HG02759 (cell line): ENCODE data around the gene DACH1.

ENCODE experiments used
- ATAC-seq: cut with Tn5 transposase; IDR thresholded peaks from one replicate; pipeline ENCODE4 v1.9.1; 2021; ENCODE audit warnings: mild to moderate bottlenecking, moderate library complexity; ENCODE audit not compliant: unreplicated experiment

Gene DACH1

DNA sequence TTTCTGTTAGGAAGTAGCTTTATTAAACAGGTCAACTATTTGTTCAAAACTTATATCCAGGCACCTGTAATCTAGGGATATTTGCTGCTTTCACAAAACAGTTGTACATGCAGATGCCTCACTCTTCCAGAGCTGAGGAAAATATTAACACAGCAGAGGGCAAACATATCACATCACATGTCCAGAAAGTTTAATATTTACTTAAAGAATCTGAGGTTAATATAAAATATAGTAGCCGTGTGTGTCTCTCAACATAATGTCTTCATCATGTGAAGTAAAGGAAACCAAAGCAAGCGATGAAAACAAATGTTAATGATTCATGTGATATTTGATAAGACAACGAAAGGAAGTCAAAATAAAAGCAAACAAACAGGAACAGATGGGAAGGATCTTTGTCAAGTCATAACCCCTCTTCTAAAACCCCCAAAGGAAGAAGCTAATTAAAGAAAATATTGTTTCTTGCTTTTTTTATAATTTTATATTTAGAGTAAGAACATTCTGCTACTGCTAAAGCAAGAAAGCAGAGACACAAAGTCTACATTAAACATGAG is 418.8 kb downstream of the DACH1 start:
- ATAC-seq, result no peak

DNA sequence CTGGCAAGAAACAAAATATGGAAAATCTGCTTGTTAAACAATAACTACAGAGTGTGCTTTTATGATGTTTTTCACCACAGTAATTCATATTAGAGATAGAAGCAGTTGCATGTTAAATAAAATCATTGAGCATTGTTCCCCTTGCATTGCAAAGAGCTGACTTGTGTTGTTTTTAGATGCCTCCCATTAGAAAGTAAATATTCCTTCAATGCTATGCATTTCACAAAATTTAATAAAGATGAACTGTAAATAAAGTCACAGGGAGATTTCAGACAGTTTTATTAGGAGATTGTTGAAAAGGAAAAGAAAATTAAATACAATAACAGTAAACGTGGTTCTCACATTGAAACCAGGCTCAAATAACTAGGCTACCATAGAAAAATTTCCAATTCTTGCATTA is 429.3 kb downstream of the DACH1 start:
- no peak for ATAC-seq

DNA sequence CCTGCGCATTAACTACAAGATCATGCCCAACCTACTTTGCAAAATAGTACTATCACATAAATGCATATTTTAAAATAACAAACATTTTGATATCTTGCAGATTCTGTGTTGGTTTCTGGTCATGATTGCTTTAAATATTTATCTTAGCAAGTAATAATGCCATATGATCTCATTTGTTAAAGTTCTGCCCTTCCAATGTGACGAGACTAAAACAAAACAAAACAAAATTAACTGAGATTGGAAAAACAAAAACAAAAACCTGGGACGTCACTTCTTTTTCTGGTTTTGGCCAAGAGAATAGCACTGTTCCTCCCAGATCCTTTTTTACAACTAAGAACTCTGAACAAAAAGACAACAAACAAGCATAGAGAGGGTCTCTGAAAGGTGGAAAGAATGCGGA is 436.3 kb downstream of the DACH1 start:
- ATAC-seq, result no peak

DNA sequence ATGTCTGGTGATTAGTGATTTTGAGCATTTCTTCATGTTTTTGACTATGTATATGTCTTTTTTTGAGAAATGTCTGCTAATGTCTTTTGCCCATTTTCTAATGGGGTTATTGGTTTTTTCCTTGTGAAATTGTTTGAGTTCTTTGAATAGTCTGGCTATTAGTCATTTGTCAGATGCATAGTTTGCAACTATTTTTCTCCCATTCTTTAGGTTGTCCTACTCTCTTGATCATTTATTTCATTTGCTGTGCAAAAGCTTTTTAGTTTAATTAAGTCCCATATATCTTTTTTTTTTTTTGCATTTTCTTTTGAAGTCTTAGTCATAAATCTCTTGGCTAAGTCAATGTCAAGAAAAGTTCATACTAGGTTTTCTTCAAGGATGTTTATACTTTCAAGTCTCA is 449.8 kb downstream of the DACH1 start:
- no peak for ATAC-seq

DNA sequence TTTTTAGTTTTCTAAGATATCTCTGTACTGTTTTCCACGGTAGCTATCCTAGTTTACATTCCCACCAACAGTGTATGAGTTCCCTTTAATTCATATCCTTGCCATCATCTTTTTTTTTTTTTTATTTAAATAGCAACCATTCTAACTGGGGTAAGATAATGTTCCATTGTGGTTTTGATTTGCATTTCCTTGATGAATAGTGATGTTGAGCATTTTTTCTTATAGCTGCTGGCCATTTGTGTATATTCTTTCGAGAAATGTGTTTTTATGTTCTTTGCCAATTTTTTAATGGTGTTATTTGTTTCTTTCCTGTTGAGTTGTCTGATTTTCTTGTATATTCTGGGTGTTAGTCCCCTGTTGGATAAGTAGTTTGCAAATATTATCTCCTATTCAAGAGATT is 454.8 kb downstream of the DACH1 start:
- ATAC-seq, result no peak

DNA sequence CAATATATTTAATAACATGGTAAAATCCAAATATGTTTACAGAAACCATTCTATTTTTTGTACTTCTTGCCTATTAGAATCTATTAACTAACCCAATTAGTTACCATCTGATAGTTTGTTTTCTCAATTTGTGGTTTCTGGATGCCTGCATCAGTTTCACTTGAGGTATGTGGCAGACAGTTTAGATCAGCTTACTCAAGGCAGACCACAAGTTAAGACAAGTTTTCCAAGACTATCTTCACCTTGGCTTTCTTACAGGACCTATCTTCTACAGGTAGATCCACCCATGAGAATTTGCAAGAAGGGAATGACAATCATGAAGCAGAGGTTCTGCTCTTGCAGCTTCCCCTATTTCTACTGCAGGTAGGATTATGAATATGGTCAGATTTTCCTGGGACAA is 458.6 kb downstream of the DACH1 start:
- ATAC-seq, result no peak

DNA sequence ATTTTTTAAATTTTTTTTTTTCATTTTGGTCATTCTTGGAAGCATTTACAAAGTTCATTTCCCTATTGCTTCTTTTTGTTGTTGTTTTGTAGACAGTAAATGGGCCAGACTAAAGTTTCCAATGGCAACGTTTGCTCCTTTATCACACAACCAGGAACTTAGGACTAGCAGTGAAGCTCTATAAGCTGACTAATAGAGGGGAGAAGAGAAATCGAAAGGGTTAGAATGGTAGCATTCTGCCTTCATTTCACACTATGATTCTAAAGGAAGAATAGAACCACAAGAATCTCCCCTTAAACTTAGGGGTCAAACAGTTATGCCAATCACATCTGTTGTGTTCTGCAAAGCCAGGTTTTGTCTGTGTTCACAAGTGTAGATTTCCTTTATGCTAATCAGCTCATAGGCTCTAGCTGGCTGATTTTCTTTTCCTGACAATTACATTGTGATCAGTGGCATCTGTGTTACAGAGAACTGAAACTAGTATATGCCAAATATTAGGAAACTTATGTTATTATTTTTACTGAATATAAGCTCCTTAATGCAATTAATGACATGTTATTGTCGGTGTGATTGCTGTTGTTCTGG is 467.3 kb downstream of the DACH1 start:
- ATAC-seq, result no peak

DNA sequence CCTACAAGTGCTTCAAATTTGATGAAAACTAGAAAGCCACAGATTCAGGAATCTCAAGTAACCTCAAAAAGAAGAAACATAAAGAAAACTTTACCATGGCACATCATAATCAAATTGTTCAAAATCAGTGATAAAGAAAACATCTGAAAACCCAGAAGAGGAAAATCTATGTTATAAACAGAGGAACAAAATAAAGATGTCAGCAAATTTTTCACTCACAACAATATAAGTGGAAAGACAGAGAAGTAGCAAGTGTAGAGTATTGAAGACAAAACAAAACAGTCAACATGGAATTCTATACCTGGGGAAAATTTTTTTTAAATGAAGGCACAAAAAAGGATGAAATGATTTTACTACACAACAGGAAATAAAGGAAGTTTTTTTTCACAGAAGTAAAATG is 470.9 kb downstream of the DACH1 start:
- ATAC-seq, result no peak

DNA sequence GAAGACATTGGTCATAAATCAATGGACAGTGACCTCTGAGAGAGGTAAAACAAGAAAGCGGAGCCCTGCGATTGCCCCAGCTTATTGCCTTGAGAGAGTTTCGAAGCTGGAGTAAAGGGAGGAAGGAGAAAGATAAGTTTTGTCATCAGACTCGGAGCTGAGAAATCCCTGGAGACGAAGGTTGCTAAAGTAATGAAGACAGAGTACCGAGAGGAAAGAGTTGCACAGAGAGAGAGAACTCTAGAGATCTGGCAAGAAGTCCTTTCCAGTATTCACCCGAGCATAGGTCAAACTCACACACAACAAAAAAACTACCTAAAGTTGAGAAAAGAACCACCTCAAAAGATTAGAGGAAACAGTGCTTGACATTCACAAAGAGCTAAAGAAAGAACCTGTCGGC is 472.0 kb downstream of the DACH1 start:
- no peak for ATAC-seq

DNA sequence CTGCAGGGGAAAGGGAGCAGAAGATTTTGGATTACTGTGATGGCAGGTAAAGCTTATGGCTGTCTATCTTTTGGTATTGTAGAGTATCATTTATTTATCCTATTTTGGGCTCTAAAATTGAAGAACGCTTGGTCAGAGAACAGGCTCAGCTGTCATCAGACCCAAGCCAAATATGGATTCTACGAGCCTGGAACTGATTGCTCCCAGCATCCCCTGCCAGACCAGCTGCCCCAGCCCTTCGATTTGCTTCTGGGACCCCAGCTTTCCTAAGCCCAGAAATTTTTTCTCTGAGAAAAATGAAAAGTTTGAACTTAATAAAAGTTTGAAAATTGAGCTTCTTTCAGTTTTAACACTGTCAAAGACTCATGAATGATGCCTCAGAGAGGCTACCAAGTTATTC is 472.8 kb downstream of the DACH1 start:
- no peak for ATAC-seq
